GM18520 (cell line): Measurements from ENCODE around the gene OR7G1.
A peak's percentile ranks its signal among the peaks of the same experiment; 100 is the strongest.

Source experiments
- ATAC-seq: cut with Tn5 transposase; IDR thresholded peaks from one replicate; pipeline ENCODE4 v1.9.1; 2021; ENCODE audit not compliant: unreplicated experiment

Gene OR7G1

DNA sequence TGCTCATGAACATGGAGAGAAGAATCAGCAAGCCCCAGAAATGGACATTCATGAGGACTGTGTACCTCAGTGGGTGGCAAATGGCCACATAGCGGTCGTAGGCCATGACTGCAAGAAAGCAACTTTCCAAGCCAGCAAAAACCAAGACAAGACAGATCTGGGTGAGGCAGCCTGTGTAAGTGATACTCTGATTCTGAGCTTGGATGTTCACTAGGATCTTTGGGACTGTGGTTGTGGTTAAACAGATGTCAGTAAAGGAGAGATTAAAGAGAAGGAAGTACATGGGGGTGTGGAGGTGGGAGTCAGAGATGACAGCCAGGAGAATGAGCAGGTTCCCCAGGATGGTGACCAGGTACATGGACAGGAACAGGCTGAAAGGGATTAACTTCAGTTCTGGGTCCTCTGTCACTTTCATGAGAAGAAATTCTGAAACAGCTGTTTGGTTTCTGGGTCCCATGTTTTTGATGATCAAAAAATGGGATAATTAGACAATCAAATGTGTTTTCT lies at the start of gene OR7G1:
TSS of gene OR7G1 (minus strand) at position 457 of the 507 bp plus-strand sequence. CDS start at position 457, 0 bp downstream.
- ATAC-seq, result no peak

- ATAC-seq, result no peak
These were observed 49.7 kb upstream of the OR7G1 start for GRCh38 chr19:9165261-9165660.

DNA sequence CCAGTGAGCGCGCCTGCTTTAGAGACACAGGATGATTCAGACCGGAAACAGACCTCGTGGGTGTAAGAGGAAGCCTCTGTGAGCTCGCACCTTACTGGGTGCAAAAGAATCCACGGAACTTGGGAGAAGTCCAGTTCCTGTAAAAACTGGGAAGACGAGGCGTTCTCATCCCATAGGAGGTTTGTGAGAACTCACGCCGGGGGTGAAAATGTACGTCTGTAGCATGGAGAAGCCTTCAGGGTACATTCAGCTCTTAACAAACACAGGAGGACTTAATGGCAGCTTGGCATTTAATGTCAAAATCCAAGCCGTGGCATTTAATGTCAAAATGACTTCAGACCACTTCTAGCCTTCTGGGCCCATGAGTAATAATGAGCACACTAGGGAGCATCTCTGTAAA lies 45.9 kb upstream of the OR7G1 start:
- no peak for ATAC-seq

- no peak for ATAC-seq
These were observed 44.3 kb upstream of the OR7G1 start for GRCh38 chr19:9159891-9160290.

GRCh38 chr19:9156304-9156703 lies 40.7 kb upstream of the OR7G1 start:
- no peak for ATAC-seq

DNA sequence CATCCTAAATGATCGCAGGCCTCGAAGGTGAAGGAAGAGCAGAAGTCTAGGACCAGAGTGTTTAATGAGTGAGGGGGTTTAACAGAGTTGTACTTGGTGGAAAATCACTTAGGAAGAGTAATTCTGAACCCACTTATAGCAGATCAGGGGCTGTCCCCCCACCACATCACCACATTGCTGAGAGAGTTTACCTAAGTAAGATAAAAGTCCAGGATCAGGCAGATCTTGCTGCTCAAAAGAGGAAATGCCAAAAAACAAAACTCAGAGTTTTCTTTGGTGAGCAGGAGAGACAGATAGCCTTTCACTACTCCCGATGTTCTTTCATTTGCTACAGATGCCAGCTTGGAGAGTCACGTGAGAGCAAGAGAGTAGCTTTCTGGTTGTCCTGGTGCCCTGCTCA lies 40.0 kb upstream of the OR7G1 start:
- ATAC-seq, result no peak

- no peak for ATAC-seq
These were observed 35.8 kb upstream of the OR7G1 start for GRCh38 chr19:9151367-9151766.

DNA sequence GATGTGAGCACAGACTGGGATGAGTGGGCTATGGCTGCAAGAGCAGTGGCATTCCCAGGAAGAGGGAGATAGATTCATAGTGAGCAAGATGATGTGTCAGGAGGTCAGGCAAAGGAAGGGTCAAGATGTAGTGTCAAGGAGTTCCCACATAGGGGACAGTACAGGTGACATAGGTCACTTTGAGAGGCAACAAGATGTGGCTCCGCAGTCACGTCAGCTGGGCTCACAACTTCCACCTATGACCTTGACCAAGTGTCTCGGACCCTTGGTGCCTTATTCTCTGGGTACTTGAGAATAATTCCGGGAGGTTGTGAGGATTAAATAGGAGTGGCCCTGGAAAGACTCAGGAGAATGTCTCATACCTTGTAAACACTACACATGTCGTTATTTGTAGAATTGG lies 35.1 kb upstream of the OR7G1 start:
- ATAC-seq, result no peak

DNA sequence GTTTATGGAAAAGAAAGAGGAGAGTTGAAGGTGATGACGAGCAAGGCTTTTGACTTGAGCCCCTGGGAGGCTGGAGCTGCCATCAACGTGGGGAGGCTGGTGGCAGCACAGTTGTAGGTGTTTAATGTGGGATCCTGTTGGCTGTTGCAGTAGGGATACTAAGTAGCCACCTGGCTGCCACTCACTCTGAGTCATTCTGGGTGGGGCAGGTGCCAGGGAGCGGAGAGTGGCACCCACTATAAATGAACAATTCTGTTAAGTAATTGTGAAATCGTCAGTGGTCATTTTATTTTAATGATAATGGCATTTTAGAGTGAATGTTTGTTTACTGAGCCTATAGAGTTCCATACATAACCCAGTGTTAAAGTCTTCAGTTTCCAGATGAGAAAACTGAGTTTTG lies 34.4 kb upstream of the OR7G1 start:
- ATAC-seq, result no peak

DNA sequence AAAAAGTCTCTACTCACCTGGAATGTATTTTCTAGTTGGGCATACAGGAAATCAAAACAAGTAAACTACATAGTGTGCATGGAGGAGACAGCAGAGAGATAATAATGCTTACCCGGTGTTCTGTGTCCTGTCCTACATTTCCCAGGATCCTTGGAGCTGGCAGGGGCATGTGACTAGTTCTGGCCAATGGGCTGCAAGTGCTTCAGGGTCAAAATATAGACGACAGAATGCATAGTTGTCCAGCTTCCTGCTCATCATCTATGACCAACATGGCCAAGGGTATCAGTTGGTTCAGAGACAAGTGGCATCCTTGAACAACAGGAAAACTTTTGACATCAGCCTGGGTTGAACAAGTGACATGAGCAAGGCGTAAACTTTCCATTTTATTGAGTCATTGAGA lies 33.1 kb upstream of the OR7G1 start:
- ATAC-seq, result no peak

DNA sequence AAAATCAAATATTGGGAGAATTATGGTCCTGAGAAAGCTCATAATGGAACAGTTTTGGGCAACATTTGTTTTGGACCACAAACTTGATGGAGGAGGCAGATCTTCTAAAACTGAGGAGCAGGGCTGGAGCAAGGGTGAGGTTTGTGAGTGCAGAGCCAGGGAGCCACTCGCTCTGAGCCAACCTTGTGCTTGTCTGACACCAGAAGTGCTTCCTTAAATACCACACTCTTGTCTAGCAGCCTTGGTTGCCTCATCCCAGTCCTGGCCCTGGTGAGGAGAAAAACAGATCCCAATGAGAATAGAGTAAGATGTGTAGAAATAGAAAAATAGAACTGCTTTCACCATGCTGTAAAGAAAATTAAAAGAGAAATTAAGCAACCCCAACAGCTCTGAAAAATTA lies 31.3 kb upstream of the OR7G1 start:
- ATAC-seq, result no peak

DNA sequence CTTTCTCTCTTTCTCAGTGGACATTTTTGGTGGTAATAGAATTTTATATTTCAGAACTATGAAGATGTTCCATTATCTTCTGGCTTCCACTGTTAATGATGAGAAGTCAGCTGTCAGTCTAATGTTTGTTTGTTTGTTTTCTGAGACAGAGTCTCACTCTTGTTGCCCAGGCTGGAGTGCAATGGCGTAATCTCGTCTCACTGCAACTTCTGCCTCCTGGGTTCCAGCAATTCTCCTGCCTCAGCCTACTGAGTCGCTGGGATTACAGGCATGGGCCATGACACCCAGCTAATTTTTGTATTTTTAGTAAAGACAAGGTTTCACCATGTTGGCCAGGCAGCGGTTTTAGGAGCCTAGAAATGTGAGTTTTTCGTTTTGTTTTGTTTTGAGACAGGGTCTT lies 29.4 kb upstream of the OR7G1 start:
- no peak for ATAC-seq

- ATAC-seq, result peak; percentile 93
These were observed 24.8 kb upstream of the OR7G1 start, which contains the start of gene ZNF317 for GRCh38 chr19:9140159-9140874. TSS of gene ZNF317 (plus strand) at chr19:9140397. CDS start at chr19:9156017, 15,620 bp downstream.

DNA sequence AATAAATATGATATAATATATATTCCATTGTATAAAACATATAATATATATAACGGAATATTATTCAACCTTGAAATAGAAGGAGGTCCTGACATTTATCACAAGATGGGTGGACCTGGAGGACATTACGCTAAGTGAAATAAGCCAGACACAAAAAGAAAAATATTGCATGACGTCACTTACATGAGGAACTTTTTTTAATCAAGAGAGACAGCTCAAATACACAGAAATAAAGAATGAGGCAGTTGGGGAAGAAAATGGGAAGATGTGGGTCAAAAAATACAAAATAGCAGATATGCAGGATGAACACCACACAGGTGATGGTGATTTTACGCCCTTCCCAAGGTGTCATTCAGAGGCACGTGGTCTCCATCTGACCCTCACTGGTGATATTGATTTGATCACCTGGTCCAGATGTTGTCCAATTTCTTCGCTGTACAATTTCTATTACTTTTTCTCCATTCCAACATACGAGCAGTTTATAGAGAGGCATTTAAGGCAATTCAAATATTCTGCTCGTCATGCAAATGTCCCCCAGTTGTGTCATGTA lies 24.1 kb upstream of the OR7G1 start:
- no peak for ATAC-seq

GRCh38 chr19:9132422-9132821 lies 16.9 kb upstream of the OR7G1 start:
- no peak for ATAC-seq

DNA sequence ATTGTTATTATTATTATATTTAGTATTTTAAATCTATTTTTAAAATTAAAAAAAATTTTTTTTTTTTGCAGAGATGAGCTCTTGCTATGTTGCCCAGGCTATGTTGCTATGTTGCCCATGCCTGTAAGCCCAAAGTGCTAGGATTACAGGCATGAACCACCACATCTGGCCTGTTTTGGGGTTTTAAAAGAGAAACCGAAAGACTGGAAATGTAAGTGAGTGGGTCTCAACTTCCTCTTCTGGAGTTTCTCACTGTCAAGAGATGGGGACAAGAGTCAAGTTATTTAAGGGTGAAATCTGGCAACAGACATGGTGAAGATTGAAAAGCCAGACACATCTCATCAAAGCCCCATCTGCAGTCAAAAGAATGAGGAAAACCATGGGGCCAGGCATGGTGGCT lies 15.4 kb upstream of the OR7G1 start:
- no peak for ATAC-seq

DNA sequence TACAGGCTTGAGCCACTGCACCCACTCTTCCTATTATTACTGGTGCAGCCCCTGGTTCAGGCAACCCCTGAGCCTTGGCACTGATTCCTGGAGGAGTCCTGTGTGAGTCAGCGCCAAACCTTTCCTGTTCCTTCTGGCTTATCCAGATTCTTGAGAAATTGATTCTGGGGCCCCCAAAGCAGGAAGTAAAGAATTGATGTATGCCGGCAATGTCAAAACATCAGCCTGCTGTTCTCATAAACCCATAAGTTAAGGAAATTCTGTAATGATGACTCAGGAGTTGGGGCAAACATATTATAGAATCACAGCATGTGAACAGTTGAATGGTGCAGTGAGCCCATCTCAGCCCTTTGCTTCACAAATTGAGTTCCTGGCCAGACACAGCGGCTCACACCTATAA lies 12.6 kb upstream of the OR7G1 start:
- ATAC-seq, result no peak

- ATAC-seq, result no peak
These were observed 11.4 kb upstream of the OR7G1 start, which contains the start of gene OR7G3 for GRCh38 chr19:9126900-9127405. TSS of gene OR7G3 (minus strand) at chr19:9126950. CDS start at chr19:9126950, 0 bp downstream.

DNA sequence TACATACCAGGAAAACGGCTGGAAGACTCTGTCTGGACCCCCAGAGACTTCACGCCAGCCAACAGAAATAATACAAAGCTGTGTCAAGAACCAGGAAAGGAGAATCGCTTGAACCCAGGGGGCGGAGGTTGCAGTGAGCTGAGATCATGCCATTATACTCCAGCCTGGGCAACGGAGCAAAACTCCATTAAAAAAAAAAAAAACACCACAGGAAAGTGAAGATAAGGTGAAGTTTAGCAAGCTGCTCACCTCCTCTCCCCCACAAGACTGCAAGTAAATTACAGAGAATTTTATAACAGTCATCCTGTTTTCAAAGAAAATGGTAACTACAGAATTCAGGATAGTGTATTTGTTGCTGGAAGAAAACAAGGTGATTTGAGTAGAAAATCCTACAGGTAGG lies 984 bp upstream of the OR7G1 start:
- no peak for ATAC-seq

DNA sequence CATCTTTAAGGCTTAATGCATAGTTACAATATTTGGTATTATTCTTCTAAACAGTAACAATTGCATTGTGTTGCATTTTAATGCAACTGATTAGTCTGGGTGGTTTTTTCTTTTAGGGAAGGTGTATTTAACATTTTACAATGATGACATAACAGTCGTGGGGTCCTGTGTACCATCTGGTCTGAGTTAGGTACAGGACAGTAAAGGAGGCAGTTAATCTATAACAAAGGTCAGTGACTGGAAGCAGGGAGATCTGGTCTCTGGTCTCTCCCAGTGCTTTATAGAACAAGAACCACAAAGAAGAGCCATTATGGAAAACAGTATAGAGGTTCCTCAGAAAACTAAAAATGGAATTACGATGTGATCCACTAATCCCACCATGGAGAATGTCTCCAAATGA lies 5.6 kb downstream of the OR7G1 start:
- no peak for ATAC-seq

GRCh38 chr19:9107375-9107774 lies 8.2 kb downstream of the OR7G1 start, which contains the start of gene OR7G2:
TSS of gene OR7G2 (minus strand) at chr19:9107475. CDS start at chr19:9103243, 4,232 bp downstream.
- no peak for ATAC-seq

DNA sequence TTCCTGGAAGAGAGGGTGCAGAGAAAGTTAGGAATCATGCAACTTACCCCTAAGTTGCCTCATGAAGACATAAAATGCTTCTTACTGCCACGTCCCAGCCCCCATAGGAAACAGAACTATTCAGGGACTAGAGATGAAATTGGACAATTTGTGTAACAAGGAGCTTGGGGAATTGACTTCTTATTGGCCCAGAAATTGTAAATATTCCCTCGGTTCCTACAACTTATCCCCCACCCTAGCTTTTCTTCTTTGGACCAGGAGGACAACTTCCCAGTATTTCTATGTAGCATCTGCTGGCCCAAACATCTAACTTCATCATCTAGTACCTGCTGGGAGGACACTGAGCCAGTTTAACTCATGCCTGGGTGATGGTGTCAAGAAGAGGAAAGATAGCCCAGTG lies 28.8 kb downstream of the OR7G1 start, which contains the start of gene OR1M1:
TSS of gene OR1M1 (plus strand) at position 301 of the 400 bp plus-strand sequence. CDS start 6,184 bp downstream, outside the sequence.
- no peak for ATAC-seq
